ENCODE measurements around the gene FAM221B. TPM values are rescaled to one million over a fixed set of nuclear protein-coding genes. Genes with fewer than 3 reads are reported as not detected.

FAM221B gene
- polyA plus RNA-seq, 1 donor from 2014 or later: not detected

DNA sequence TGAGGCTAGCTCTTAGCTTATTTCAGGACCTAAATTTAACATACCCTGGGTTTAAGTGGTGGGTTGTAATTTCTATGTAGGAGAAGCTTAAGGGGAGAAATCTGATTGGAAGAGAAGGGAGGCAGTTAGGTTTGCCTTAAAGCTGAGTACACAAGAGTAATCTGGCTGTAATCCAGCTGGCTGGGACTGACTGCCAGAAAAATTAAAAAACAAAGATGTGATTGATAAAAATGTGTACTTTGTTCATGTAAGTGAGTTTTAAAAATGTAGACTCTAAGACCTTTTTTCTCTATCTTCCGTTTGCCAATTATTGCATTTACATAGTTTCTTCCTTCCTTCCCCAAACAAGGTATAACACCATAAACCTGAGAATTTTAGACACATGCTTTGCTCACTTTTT is 57.0 kb downstream of the FAM221B start:
- Mint-ChIP-seq H3K36me3 (no peaks in the 10 kb centered on the region), H3K27me3 (no peaks in the 10 kb centered on the region), H3K4me3 (no peak overlapping the region), H3K27ac (no peak overlapping the region), H3K4me1 (peaks cover 2 to 10% (median 6%) of the 10 kb centered on the region in 3 donors), H3K9me3 (no peaks in the 10 kb centered on the region)

GRCh38 chr9:35771075-35771433 is 57.5 kb downstream of the FAM221B start:
- no peak overlapping the region for H3K27ac Mint-ChIP-seq
- H3K4me3 Mint-ChIP-seq: no peak overlapping the region

GRCh38 chr9:35769763-35770162 is 58.8 kb downstream of the FAM221B start:
- no peak overlapping the region for H3K4me3 Mint-ChIP-seq
- H3K9me3 Mint-ChIP-seq: no peaks in the 10 kb centered on the region
- H3K36me3 Mint-ChIP-seq: no peaks in the 10 kb centered on the region
- peaks cover 0 to 7% (median 1%) of the 10 kb centered on the region in 3 donors for H3K4me1 Mint-ChIP-seq
- H3K27ac Mint-ChIP-seq: no peak overlapping the region
- H3K27me3 Mint-ChIP-seq: no peaks in the 10 kb centered on the region

More at GRCh38 chr9:35771075-35771433, 57.5 kb downstream of the FAM221B start:
- no peaks in the 10 kb centered on the region for H3K9me3 Mint-ChIP-seq
- H3K27me3 Mint-ChIP-seq: no peaks in the 10 kb centered on the region
- H3K36me3 Mint-ChIP-seq: no peaks in the 10 kb centered on the region
- peaks cover 3 to 14% (median 4%) of the 10 kb centered on the region in 3 donors for H3K4me1 Mint-ChIP-seq

GRCh38 chr9:35767458-35767857 is 61.1 kb downstream of the FAM221B start:
- H3K36me3 Mint-ChIP-seq: peaks cover 4% of the 10 kb centered on the region
- no peaks in the 10 kb centered on the region for H3K27me3 Mint-ChIP-seq
- H3K4me1 Mint-ChIP-seq: peaks cover 1 to 9% (median 7%) of the 10 kb centered on the region in 3 donors
- H3K27ac Mint-ChIP-seq: no peak overlapping the region
- no peak overlapping the region for H3K4me3 Mint-ChIP-seq
- H3K9me3 Mint-ChIP-seq: no peaks in the 10 kb centered on the region

- Mint-ChIP-seq H3K36me3 (peaks cover 4% of the 10 kb centered on the region), H3K27ac (no peak overlapping the region), H3K27me3 (no peaks in the 10 kb centered on the region), H3K4me1 (peaks cover 6 to 11% (median 11%) of the 10 kb centered on the region in 3 donors), H3K9me3 (no peaks in the 10 kb centered on the region), H3K4me3 (no peak overlapping the region)
Observed at GRCh38 chr9:35766997-35767396, 61.5 kb downstream of the FAM221B start.

Other genes with a start within 250 kb of the FAM221B start
- 10.3 TPM for gene TESK1, start 223.5 kb downstream of the FAM221B start, polyA plus RNA-seq
- gene CD72, start 210.3 kb downstream of the FAM221B start, polyA plus RNA-seq: 51.9 TPM
- 188 TPM for gene SIT1, start 177.8 kb downstream of the FAM221B start, polyA plus RNA-seq
- 30.5 TPM for gene RMRP, start 170.7 kb downstream of the FAM221B start, polyA plus RNA-seq
- gene CCDC107, start 170.4 kb downstream of the FAM221B start, polyA plus RNA-seq: 77.4 TPM
- 0.64 TPM for gene ARHGEF39, start 163.5 kb downstream of the FAM221B start, polyA plus RNA-seq
- gene CA9, start 154.8 kb downstream of the FAM221B start, polyA plus RNA-seq: not detected
- not detected for gene TPM2, start 138.8 kb downstream of the FAM221B start, polyA plus RNA-seq
- gene TLN1, start 96.5 kb downstream of the FAM221B start, polyA plus RNA-seq: 106 TPM
- 29.3 TPM for gene CREB3, start 96.1 kb downstream of the FAM221B start, polyA plus RNA-seq
- 34.6 TPM for gene GBA2, start 79.5 kb downstream of the FAM221B start, polyA plus RNA-seq
- 7.2 TPM for gene RGP1, start 79.4 kb downstream of the FAM221B start, polyA plus RNA-seq
- 3.8 TPM for gene MSMP, start 74.5 kb downstream of the FAM221B start, polyA plus RNA-seq
- 1.9 TPM for gene NPR2, start 37.1 kb downstream of the FAM221B start, polyA plus RNA-seq
- gene SPAG8, start 16.5 kb downstream of the FAM221B start, polyA plus RNA-seq: 1.1 TPM
- 89.2 TPM for gene HINT2, start 13.7 kb downstream of the FAM221B start, polyA plus RNA-seq
- gene TMEM8B, start 496 bp upstream of the FAM221B start, polyA plus RNA-seq: 1.3 TPM
- gene OR13J1, start 41.7 kb upstream of the FAM221B start, polyA plus RNA-seq: not detected
- not detected for gene HRCT1, start 77.5 kb upstream of the FAM221B start, polyA plus RNA-seq
- gene SPAAR, start 80.8 kb upstream of the FAM221B start, polyA plus RNA-seq: not detected
- gene OR2S2, start 129.4 kb upstream of the FAM221B start, polyA plus RNA-seq: not detected
- 5.3 TPM for gene RECK, start 208.2 kb upstream of the FAM221B start, polyA plus RNA-seq

Data from IgD-negative memory B cell (primary cell).